DLD1 (cell line): ENCODE data around the gene VSIG2.

Experiments
- in situ Hi-C: cut with HindIII; loops from 2 replicates; pipeline ENCODE4 v1.10.0; 2017; ENCODE audit warnings: low sequenced_read_pairs

Gene VSIG2

DNA sequence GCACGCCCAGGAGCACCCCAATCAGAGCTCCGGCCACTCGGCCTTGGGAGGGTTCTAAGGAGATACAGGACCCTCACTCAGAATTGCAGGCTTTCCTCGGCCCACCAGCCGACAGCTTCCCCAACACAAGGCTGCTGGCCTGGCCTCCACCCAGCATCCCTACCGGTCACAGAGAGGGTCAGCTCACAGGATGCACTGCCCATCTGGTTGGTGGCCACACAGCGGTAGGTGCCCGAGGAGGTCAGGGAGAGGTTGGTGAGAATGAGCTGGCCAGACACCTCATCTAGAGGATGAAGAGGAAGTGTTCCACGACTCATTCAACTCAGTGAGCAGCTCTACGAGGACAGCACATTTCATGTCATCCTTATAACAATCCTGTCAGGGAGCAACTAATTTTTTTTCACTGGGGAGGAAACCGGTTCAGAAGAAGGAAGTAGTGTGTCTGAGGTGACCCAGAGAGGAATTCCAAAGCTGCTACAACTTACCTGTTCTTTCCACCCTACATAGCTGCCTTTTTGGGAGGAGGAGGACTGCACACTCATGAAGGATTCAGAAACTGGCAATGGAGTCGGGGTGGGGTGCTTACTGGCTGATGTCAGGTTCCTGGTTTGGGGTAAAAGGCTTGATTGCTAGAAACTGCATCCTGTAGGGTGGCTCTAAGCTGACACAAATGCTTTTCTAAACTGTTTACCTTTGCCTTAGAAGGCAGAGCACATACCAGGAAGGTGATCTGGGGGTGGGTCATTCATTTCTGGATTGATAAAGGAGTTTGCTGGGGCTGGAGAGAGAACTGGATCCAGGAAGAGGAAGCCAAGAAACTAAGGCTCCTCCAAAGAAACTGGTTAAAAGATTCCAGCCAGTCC, 3.3 kb downstream of the VSIG2 start:
- in situ Hi-C loops = no loop called here

- in situ Hi-C loops = no loop called here
Measured at GRCh38 chr11:124748100-124748418, 4.0 kb downstream of the VSIG2 start.

- in situ Hi-C loops = no loop called here
Measured at GRCh38 chr11:124747406-124748099, 4.5 kb downstream of the VSIG2 start.

- in situ Hi-C loops = no loop called here
Measured at GRCh38 chr11:124746621-124747243, 5.3 kb downstream of the VSIG2 start.

DNA sequence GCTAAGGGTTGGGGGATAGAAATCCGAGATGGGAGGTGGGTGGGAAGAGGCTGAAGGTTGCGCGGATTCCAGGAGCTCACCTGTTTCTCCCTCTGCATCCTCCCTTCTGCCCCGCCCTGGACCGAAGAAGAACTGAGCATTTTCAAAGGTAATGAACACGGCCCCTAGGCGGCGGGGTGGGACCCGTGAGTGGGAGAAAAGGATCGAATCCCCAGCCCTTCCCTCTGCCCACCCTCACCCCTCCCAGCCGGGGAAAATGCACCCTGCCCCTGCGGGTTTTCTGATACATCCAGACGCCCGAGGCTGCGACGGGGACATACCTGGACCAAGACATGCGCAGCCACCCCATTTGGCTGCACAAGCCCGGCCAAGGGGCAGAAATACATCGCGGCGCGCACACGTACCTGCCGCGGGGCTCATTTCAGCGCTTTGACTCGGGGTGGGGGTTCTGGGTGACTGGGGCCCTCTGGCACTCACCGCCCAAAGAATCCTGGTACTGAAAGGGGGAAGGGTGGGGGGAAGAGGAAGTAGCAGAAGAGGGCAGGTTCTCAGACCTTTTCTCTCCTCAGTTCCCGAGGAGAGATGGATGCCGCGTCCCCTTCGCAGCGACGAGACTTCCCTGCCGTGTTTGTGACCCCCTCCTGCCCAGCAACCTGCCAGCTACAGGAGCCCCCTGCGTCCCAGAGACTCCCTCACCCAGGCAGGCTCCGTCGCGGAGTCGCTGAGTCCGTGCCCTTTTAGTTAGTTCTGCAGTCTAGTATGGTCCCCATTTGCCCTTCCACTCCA, 6.0 kb downstream of the VSIG2 start:
- in situ Hi-C loops = no loop called here

- in situ Hi-C loops = no loop called here
Measured at GRCh38 chr11:124745270-124745834, 6.7 kb downstream of the VSIG2 start.

DNA sequence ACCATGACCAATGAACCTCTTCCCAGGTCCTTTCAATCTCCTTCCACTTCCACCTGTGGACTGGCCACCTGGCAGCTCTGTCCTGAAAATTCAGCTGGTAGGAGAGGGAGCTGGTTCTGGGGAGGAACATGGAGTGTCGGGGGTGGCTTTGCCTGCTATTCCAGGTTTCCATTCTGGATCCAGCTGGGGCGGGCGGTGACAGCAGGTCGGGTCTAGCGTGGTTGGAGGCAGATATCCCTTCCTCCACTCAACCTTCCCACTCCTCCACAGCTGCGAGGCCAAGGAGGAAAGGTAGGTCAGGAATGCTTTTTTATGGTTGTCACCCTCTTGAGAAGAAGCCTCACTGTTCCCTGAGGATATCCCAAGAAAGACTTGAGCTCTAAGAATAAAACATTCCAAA, 9.0 kb downstream of the VSIG2 start:
- in situ Hi-C loops = no loop called here

DNA sequence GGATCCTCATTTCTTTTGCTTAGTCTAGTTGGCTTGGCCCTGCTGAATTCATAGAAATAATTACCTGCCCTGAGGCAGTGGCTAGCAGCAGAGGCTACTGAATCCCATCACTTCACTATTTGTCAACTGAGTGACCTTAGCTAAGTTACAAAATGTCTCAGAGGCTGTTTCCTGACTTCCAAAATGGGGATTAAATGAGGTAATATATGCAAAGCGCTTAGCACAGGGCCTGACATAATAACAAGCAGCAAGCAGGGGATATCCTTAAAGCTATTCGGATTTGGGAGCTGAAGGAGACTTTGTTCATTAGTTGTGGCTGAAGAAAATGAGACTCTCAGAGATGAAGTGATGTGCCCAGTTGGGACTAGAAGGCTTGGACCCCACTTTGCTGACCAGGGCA, 9.5 kb downstream of the VSIG2 start:
- in situ Hi-C loops = no loop called here

GRCh38 chr11:124740277-124740882, 11.7 kb downstream of the VSIG2 start:
- in situ Hi-C loops = no loop called here

- in situ Hi-C loops = no loop called here
Measured at GRCh38 chr11:124739479-124740276, 12.4 kb downstream of the VSIG2 start, which contains the start of gene NRGN. Gene NRGN, plus strand, starts transcription at chr11:124739942. Its CDS starts 143 bp downstream, at chr11:124740085.

DNA sequence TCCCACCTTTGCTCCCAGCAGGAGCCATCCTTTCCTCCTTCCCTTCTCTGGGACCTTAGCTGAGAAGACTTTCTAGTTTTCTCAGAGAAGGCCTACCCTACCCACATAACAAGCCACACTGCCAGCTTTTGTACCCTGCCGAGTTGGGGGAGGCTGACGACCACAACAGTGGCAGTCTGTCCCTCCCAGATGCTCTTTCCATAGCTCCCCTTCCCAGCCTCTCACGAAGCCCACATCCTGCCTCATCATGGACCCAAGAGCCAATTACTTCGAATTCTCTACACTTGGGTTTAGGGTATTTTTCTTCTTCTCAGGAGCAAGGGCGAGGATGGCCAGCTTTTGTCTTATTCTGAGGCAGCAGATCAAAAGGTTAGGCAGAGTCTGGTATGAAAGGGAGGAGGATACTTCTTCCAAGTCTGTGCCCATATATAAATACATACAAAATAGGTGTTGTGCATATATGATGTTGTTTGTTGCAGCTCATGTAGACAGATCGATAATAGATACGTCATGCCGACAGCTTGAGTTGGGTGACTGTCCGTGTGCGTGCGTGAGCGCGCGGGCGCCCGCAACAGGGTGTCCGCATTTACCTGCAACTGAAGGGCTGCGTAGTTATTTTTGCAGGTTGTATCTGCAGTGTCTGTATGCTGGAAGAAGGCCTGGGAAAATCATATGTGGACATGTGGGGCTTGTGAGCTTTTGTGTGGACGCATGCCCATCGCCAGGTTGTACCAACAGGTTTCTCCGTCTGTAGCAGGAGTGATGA, 13.2 kb downstream of the VSIG2 start:
- in situ Hi-C loops = no loop called here

- in situ Hi-C loops = no loop called here
Measured at GRCh38 chr11:124737638-124738305, 14.3 kb downstream of the VSIG2 start.

DNA sequence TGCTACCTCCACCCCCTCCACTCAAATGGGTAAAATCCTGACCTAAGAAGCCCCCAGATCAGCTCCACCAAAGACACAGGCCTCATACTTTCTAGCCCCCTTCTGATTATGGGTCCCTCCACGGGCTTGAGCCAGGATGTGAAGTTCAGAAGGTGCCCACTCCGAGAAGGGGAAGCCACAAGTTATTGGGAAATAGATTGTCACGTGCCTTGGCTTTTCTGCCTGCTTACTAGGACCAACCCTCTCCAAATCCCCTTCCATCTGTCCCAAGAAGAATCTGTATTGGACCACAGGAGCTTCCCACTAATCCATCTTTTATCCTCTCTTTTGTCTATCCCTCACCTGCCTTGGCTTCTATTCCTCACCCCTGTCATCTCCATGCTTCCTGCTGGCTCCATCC, 15.3 kb downstream of the VSIG2 start:
- in situ Hi-C loops = no loop called here

GRCh38 chr11:124732230-124732629, 19.8 kb downstream of the VSIG2 start:
- in situ Hi-C loops = no loop called here

DNA sequence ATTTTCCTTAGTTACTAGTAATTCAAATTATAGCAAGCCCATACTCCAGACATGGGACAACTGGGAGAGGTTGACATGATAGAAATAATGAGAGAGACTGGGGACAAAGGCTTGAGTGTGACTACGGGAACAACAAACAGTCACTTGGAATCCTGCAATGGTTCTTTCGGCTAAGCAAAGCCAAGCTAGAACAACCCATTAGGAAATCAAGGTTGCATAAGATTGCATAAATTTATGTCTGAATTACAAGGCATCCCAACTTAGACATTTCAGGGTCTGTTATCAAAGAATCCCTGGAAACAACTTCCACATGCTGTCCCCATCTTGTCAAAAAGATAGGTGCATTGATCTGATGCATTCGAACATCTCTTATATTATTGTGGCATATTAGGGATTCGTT, 22.5 kb downstream of the VSIG2 start:
- in situ Hi-C loops = no loop called here

DNA sequence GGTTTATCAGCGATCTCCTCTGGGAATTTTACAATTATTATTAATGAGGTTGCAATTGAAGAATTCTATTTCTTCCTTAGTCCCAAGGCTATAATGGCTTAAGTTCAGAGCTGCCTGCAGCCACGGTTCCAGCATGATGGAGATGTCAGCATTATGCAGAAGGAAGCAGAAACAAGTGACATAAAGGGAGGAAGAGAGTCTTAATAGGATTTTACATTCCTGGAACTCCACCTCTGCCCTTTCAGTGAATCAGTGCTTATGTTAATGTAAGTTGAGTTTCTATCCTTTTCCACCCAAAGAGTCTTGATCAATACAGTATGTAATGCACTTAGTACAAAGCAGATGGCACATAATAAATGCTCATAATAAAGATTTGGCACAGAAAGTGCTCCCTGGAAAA, 23.9 kb downstream of the VSIG2 start:
- in situ Hi-C loops = no loop called here

DNA sequence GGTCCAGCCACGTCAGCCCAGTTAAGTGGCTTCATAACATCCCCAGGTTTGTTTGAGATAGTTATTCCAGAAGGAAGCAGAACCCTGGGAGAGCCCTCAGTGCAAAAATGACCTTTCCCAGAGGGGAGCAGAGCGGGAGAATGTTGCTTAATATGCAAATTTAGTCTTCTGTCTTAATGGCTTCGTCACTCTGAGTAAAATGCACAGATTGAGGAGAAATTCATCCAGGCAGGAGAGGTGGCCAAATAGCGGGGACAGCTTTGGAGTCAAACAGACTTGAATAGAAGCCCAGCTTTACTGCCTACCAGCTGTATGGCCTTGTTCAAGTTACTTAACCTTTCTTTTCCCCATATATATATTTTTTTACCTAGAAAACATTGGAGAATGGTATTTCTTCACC, 24.6 kb downstream of the VSIG2 start:
- in situ Hi-C loops = no loop called here

GRCh38 chr11:124725719-124726105, 26.3 kb downstream of the VSIG2 start:
- in situ Hi-C loops = no loop called here
